DOHH2 (cell line): ENCODE data around the gene REV1.

Experiments
- H3F3A ChIP-seq: fragments of 200-600 bp; sonication (generic), shearing (Covaris generic); 2 replicates; pipeline ENCODE4 v1.6.0; 2016; ENCODE audit warnings: antibody characterized with exemption, mild to moderate bottlenecking; ENCODE audit not compliant: control insufficient read depth, insufficient read depth
- H3K27ac ChIP-seq: fragments of 200-600 bp; sonication (generic); 2 replicates; pipeline ENCODE4 v1.5.1; 2014; ENCODE audit warnings: low read depth, mild to moderate bottlenecking, low read length, moderate library complexity
- H3K27me3 ChIP-seq: fragments of 200-600 bp; sonication (generic); 2 replicates; pipeline ENCODE4 v1.6.1; 2014; ENCODE audit warnings: mild to moderate bottlenecking, low read length, mixed read lengths; ENCODE audit not compliant: control insufficient read depth
- H3K36me3 ChIP-seq: fragments of 200-600 bp; sonication (generic); 2 replicates; pipeline ENCODE4 v1.6.1; 2014; ENCODE audit warnings: mild to moderate bottlenecking, low read length, moderate library complexity, mixed read lengths; ENCODE audit not compliant: control insufficient read depth
- H3K4me1 ChIP-seq: fragments of 200-600 bp; sonication (generic); 2 replicates; pipeline ENCODE4 v1.6.1; 2014; ENCODE audit warnings: mild to moderate bottlenecking, low read length, mixed read lengths; ENCODE audit not compliant: control insufficient read depth
- H3K4me2 ChIP-seq: fragments of 200-600 bp; sonication (generic); 2 replicates; pipeline ENCODE4 v1.6.0; 2014; ENCODE audit warnings: mild to moderate bottlenecking, low read length, moderate library complexity
- H3K4me3 ChIP-seq: fragments of 200-600 bp; sonication (generic); 2 replicates; pipeline ENCODE4 v1.5.1; 2014; ENCODE audit warnings: mild to moderate bottlenecking, low read length, mixed read lengths
- H3K79me2 ChIP-seq: fragments of 200-600 bp; sonication (generic); 2 replicates; pipeline ENCODE4 v1.6.1; 2014; ENCODE audit warnings: mild to moderate bottlenecking, low read length, mixed read lengths; ENCODE audit not compliant: control insufficient read depth
- H3K9me2 ChIP-seq: fragments of 200-600 bp; sonication (generic); replicated peaks from 2 replicates; pipeline ENCODE4 v1.6.1; 2014; ENCODE audit warnings: mild to moderate bottlenecking, low read length, mixed read lengths; ENCODE audit not compliant: control insufficient read depth
- H3K9me3 ChIP-seq: fragments of 200-600 bp; sonication (generic); 2 replicates; pipeline ENCODE4 v1.6.1; 2014; ENCODE audit warnings: antibody characterized with exemption, low read length, mixed read lengths; ENCODE audit not compliant: control insufficient read depth, insufficient read depth
- H4K20me1 ChIP-seq: fragments of 200-600 bp; sonication (generic); 2 replicates; pipeline ENCODE4 v1.6.0; 2014; ENCODE audit warnings: low read depth, mild to moderate bottlenecking, antibody characterized with exemption, low read length, moderate library complexity; ENCODE audit not compliant: control insufficient read depth, insufficient read depth
- EZH2phosphoT487 ChIP-seq: fragments of 200-600 bp; sonication (generic); IDR thresholded peaks from 2 replicates; pipeline ENCODE4 v1.6.1; 2017; ENCODE audit warnings: borderline replicate concordance, mild to moderate bottlenecking, antibody characterized with exemption, low read length, moderate library complexity, mixed read lengths
- TF ChIP-seq, protein P1 (sequence below): fragments of 200-600 bp; sonication (generic); IDR thresholded peaks from one replicate; pipeline ENCODE4 v1.5.1; 2014; ENCODE audit warnings: antibody characterized with exemption, mild to moderate bottlenecking, low read depth, low read length; ENCODE audit not compliant: poor library complexity, severe bottlenecking

The REV1 gene

DNA sequence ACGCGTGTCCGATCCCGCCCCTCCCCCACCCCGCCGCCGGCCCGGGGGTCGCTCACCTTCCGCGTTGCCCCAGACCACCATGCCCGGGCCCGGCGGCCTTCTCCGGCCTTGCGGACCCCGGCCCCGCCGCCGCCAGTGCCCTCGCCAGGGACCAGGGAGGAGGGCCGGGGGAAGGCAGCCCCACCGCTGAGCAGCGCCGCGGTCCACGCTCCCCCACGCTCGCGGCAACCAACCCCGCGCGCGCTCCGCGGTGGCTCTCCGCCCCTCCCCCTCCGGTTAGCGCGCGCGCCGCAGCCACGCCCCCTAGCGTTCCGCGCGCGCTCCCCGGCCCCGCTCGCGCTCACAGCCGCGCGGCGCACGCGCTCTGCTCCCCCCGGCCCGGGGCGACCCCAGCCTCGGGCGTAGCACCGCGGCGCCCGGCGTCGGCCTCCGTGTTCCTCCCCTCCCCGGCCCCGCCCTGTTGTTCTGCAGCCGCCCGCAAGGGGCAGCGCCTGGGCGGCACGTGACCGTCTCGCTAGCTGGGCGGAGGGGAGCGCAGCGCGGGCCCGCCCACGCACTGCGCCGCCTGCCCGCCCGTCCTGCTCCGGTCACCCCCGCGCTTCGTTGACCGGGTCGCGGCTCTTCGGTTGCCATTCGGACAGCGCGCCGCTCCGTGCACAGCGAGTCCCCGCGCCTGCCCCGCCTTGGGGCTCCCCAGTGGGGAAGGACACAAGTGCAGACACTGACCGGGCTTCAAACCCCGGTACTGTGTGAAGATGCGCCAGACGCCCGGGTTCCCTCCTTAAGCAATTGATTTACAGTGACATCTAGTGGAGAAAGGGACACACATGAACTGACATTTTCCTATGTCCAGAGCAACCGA, at the start of gene REV1:
Gene REV1 (minus strand): TSS at position 257 of the 862 bp plus-strand sequence. CDS start 25,042 bp downstream, outside the sequence.
- Histone ChIP-seq H3K4me1 (peaks cover 41% of the 10 kb centered on the region), H3K4me2 (peak within 1 kb of the TSS; percentile 77), H3K36me3 (peaks cover 20% of the 10 kb centered on the region), H4K20me1 (peaks cover 26% of the 10 kb centered on the region; the same call in 1 of the 2 replicates), H3K9me2 (no peaks in the 10 kb centered on the region), H3F3A (no peaks in the 10 kb centered on the region), H3K79me2 (peaks cover 44% of the 10 kb centered on the region), H3K4me3 (peak within 1 kb of the TSS; percentile 99), H3K27me3 (0 out of 2 replicates have a peak, but pooled peaks cover 3% of the 10 kb centered on the region), H3K27ac (peak within 1 kb of the TSS; percentile 19; the same call in 1 of the 2 replicates), H3K9me3 (no peaks in the 10 kb centered on the region)
- no peak for TF ChIP-seq EZH2phosphoT487
- TF ChIP-seq, protein P1, sequence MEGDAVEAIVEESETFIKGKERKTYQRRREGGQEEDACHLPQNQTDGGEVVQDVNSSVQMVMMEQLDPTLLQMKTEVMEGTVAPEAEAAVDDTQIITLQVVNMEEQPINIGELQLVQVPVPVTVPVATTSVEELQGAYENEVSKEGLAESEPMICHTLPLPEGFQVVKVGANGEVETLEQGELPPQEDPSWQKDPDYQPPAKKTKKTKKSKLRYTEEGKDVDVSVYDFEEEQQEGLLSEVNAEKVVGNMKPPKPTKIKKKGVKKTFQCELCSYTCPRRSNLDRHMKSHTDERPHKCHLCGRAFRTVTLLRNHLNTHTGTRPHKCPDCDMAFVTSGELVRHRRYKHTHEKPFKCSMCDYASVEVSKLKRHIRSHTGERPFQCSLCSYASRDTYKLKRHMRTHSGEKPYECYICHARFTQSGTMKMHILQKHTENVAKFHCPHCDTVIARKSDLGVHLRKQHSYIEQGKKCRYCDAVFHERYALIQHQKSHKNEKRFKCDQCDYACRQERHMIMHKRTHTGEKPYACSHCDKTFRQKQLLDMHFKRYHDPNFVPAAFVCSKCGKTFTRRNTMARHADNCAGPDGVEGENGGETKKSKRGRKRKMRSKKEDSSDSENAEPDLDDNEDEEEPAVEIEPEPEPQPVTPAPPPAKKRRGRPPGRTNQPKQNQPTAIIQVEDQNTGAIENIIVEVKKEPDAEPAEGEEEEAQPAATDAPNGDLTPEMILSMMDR, result peak; percentile 80

GRCh38 chr2:99537910-99538485, 48.2 kb upstream of the REV1 start:
- Histone ChIP-seq H3K9me2 (no peaks in the 10 kb centered on the region), H3K27me3 (no peaks in the 10 kb centered on the region), H3K36me3 (no peaks in the 10 kb centered on the region), H3K4me3 (no peak overlapping the region), H3K27ac (no peak overlapping the region), H3K9me3 (no peaks in the 10 kb centered on the region), H3K4me2 (no peak overlapping the region), H3F3A (no peaks in the 10 kb centered on the region), H3K4me1 (no peaks in the 10 kb centered on the region), H3K79me2 (no peaks in the 10 kb centered on the region), H4K20me1 (no peaks in the 10 kb centered on the region)
- TF ChIP-seq EZH2phosphoT487, result no peak
- TF ChIP-seq, protein P1, result no peak

GRCh38 chr2:99524056-99524455, 34.2 kb upstream of the REV1 start:
- H3F3A ChIP-seq, result no peaks in the 10 kb centered on the region
- peaks cover 8% of the 10 kb centered on the region; the same call in 1 of the 2 replicates for H3K27me3 ChIP-seq
- no peaks in the 10 kb centered on the region for H3K9me2 ChIP-seq
- no peak overlapping the region for H3K4me3 ChIP-seq
- H3K4me1 ChIP-seq, result no peaks in the 10 kb centered on the region
- H3K4me2 ChIP-seq, result no peak overlapping the region
- no peak for TF ChIP-seq EZH2phosphoT487
- TF ChIP-seq, protein P1, result no peak
- no peaks in the 10 kb centered on the region for H3K36me3 ChIP-seq
- no peaks in the 10 kb centered on the region for H3K79me2 ChIP-seq
- no peaks in the 10 kb centered on the region for H3K9me3 ChIP-seq
- no peak overlapping the region for H3K27ac ChIP-seq
- no peaks in the 10 kb centered on the region for H4K20me1 ChIP-seq
